Measurements from ENCODE around the gene IQCK.
A peak's percentile ranks its signal among the peaks of the same experiment; 100 is the strongest.
"Not testable (repeated sequence)": the region's sequence is repeated elsewhere in the genome, so short reads cannot be mapped to it uniquely, and the experiment has no call there.

The IQCK gene

GRCh38 chr16:19705843-19706242 lies 12.2 kb upstream of the IQCK start:
- ATAC-seq (ENCODE audit: low read depth): no peak
- H3K36me3 Mint-ChIP-seq: peaks cover 33% of the 10 kb centered on the region
- H3K27me3 Mint-ChIP-seq: no peaks in the 10 kb centered on the region
- DNase-seq (ENCODE audit: low spot score in 2 of 2): no peak
- no peaks in the 10 kb centered on the region for H3K9me3 Mint-ChIP-seq
- no peak overlapping the region for H3K27ac Mint-ChIP-seq
- H3K4me3 Mint-ChIP-seq: no peak overlapping the region
- peaks cover 10% of the 10 kb centered on the region for H3K4me1 Mint-ChIP-seq

GRCh38 chr16:19706846-19707245 lies 11.2 kb upstream of the IQCK start:
- no peaks in the 10 kb centered on the region for H3K27me3 Mint-ChIP-seq

GRCh38 chr16:19707569-19708295 lies 10.3 kb upstream of the IQCK start:
- H3K9me3 Mint-ChIP-seq: no peaks in the 10 kb centered on the region
- H3K27me3 Mint-ChIP-seq: no peaks in the 10 kb centered on the region
- no peak overlapping the region for H3K4me3 Mint-ChIP-seq
- DNase-seq (ENCODE audit: low spot score in 2 of 2) (no peak), ATAC-seq (ENCODE audit: low read depth) (no peak)
- H3K27ac Mint-ChIP-seq: no peak overlapping the region
- H3K36me3 Mint-ChIP-seq: peaks cover 33% of the 10 kb centered on the region
- H3K4me1 Mint-ChIP-seq: peaks cover 10% of the 10 kb centered on the region

More at GRCh38 chr16:19706846-19707245, 11.2 kb upstream of the IQCK start:
- no peak overlapping the region for H3K4me3 Mint-ChIP-seq
- peaks cover 33% of the 10 kb centered on the region for H3K36me3 Mint-ChIP-seq
- ATAC-seq (ENCODE audit: low read depth) (no peak), DNase-seq (ENCODE audit: low spot score in 2 of 2) (no peak)
- H3K9me3 Mint-ChIP-seq: no peaks in the 10 kb centered on the region
- no peak overlapping the region for H3K27ac Mint-ChIP-seq
- peaks cover 10% of the 10 kb centered on the region for H3K4me1 Mint-ChIP-seq

- DNase-seq (ENCODE audit: low spot score in 2 of 2): no peak
- Mint-ChIP-seq H3K4me1 (peaks cover 8% of the 10 kb centered on the region), H3K27ac (no peak overlapping the region), H3K4me3 (no peak overlapping the region), H3K9me3 (no peaks in the 10 kb centered on the region), H3K36me3 (peaks cover 29% of the 10 kb centered on the region), H3K27me3 (no peaks in the 10 kb centered on the region)
- ATAC-seq (ENCODE audit: low read depth): no peak
These were observed 9.5 kb upstream of the IQCK start for GRCh38 chr16:19708296-19709205.

GRCh38 chr16:19709381-19710136 lies 8.5 kb upstream of the IQCK start:
- Mint-ChIP-seq H3K9me3 (peaks cover 2% of the 10 kb centered on the region), H3K36me3 (peaks cover 32% of the 10 kb centered on the region), H3K4me3 (no peak overlapping the region), H3K27ac (peak overlapping the region; percentile 39), H3K4me1 (peaks cover 8% of the 10 kb centered on the region), H3K27me3 (no peaks in the 10 kb centered on the region)
- ATAC-seq (ENCODE audit: low read depth) (no peak), DNase-seq (ENCODE audit: low spot score in 2 of 2) (no peak)

GRCh38 chr16:19710191-19710908 lies 7.7 kb upstream of the IQCK start:
- Mint-ChIP-seq H3K27me3 (no peaks in the 10 kb centered on the region), H3K36me3 (peaks cover 31% of the 10 kb centered on the region), H3K4me1 (peaks cover 8% of the 10 kb centered on the region), H3K4me3 (no peak overlapping the region), H3K27ac (no peak overlapping the region), H3K9me3 (peaks cover 2% of the 10 kb centered on the region)
- ATAC-seq (ENCODE audit: low read depth) (no peak), DNase-seq (ENCODE audit: low spot score in 2 of 2) (no peak)

- DNase-seq (ENCODE audit: low spot score in 2 of 2) (no peak), ATAC-seq (ENCODE audit: low read depth) (no peak)
- H3K4me3 Mint-ChIP-seq: no peak overlapping the region
- H3K4me1 Mint-ChIP-seq: peaks cover 12% of the 10 kb centered on the region
- peaks cover 2% of the 10 kb centered on the region for H3K9me3 Mint-ChIP-seq
- no peak overlapping the region for H3K27ac Mint-ChIP-seq
- H3K36me3 Mint-ChIP-seq: peaks cover 27% of the 10 kb centered on the region
- no peaks in the 10 kb centered on the region for H3K27me3 Mint-ChIP-seq
These were observed 7.0 kb upstream of the IQCK start for GRCh38 chr16:19710991-19711545.

GRCh38 chr16:19711643-19712042 lies 6.4 kb upstream of the IQCK start:
- no peak overlapping the region for H3K4me3 Mint-ChIP-seq
- peaks cover 2% of the 10 kb centered on the region for H3K9me3 Mint-ChIP-seq
- peaks cover 18% of the 10 kb centered on the region for H3K4me1 Mint-ChIP-seq
- H3K27me3 Mint-ChIP-seq: no peaks in the 10 kb centered on the region
- no peak for ATAC-seq (ENCODE audit: low read depth)
- H3K36me3 Mint-ChIP-seq: peaks cover 23% of the 10 kb centered on the region
- H3K27ac Mint-ChIP-seq: no peak overlapping the region
- DNase-seq (ENCODE audit: low spot score in 2 of 2): no peak

GRCh38 chr16:19712418-19713058 lies 5.5 kb upstream of the IQCK start:
- peaks cover 23% of the 10 kb centered on the region for H3K4me1 Mint-ChIP-seq
- H3K9me3 Mint-ChIP-seq: peaks cover 2% of the 10 kb centered on the region
- peaks cover 19% of the 10 kb centered on the region for H3K36me3 Mint-ChIP-seq
- DNase-seq (ENCODE audit: low spot score in 2 of 2): no peak
- H3K27me3 Mint-ChIP-seq: no peaks in the 10 kb centered on the region
- no peak overlapping the region for H3K27ac Mint-ChIP-seq
- no peak overlapping the region for H3K4me3 Mint-ChIP-seq
- no peak for ATAC-seq (ENCODE audit: low read depth)

GRCh38 chr16:19713697-19714096 lies 4.4 kb upstream of the IQCK start:
- DNase-seq (ENCODE audit: low spot score in 2 of 2) (no peak), ATAC-seq (ENCODE audit: low read depth) (no peak)
- H3K4me1 Mint-ChIP-seq: peaks cover 23% of the 10 kb centered on the region
- peaks cover 2% of the 10 kb centered on the region for H3K9me3 Mint-ChIP-seq
- no peak overlapping the region for H3K4me3 Mint-ChIP-seq
- H3K27me3 Mint-ChIP-seq: no peaks in the 10 kb centered on the region
- H3K27ac Mint-ChIP-seq: no peak overlapping the region
- H3K36me3 Mint-ChIP-seq: peaks cover 19% of the 10 kb centered on the region

GRCh38 chr16:19715566-19715965 lies 2.5 kb upstream of the IQCK start:
- H3K4me3 Mint-ChIP-seq: no peak overlapping the region
- H3K9me3 Mint-ChIP-seq: peaks cover 2% of the 10 kb centered on the region
- ATAC-seq (ENCODE audit: low read depth) (no peak), DNase-seq (ENCODE audit: low spot score in 2 of 2) (no peak)
- peaks cover 17% of the 10 kb centered on the region for H3K4me1 Mint-ChIP-seq
- H3K27ac Mint-ChIP-seq: no peak overlapping the region
- H3K27me3 Mint-ChIP-seq: no peaks in the 10 kb centered on the region
- peaks cover 10% of the 10 kb centered on the region for H3K36me3 Mint-ChIP-seq

GRCh38 chr16:19716183-19716582 lies 1.9 kb upstream of the IQCK start:
- Mint-ChIP-seq H3K9me3 (peaks cover 2% of the 10 kb centered on the region), H3K27ac (no peak overlapping the region), H3K36me3 (peaks cover 10% of the 10 kb centered on the region), H3K27me3 (no peaks in the 10 kb centered on the region), H3K4me3 (peak overlapping the region; percentile 58), H3K4me1 (peaks cover 17% of the 10 kb centered on the region)
- no peak for ATAC-seq (ENCODE audit: low read depth)
- no peak for DNase-seq (ENCODE audit: low spot score in 2 of 2)

- H3K9me3 Mint-ChIP-seq; DNase-seq (ENCODE audit: low spot score in 2 of 2); H3K27ac Mint-ChIP-seq; H3K27me3 Mint-ChIP-seq; ATAC-seq (ENCODE audit: low read depth): not testable (repeated sequence)
- Mint-ChIP-seq H3K36me3 (peaks cover 10% of the 10 kb centered on the region), H3K4me3 (peak overlapping the region; percentile 97), H3K4me1 (peaks cover 17% of the 10 kb centered on the region)
These were observed 1.3 kb upstream of the IQCK start for GRCh38 chr16:19716728-19717127.
